ENCODE data around the gene ZNF544.

- TF ChIP-seq CTCF (IDR thresholded peaks at IDR 0.05; ENCODE audit: insufficient read depth, low read length, poor library complexity, severe bottlenecking) (peak; percentile 44), EZH2phosphoT487 (conservative IDR thresholded peaks at IDR 0.05; ENCODE audit: low read length) (no peak)
Measured at GRCh38 chr19:58229255-58229639, 533 bp downstream of the ZNF544 start.

All from SU-DHL-6 (cell line).